ENCODE measurements around the gene NEUROD1. TPM values are rescaled to one million over a fixed set of nuclear protein-coding genes. Genes with fewer than 3 reads are reported as not detected.

The NEUROD1 gene
- total RNA-seq, 1 donor from 2014 or later: not detected

GRCh38 chr2:181643151-181643550, 37.2 kb downstream of the NEUROD1 start:
- intact Hi-C loops (cut with DNase I): no loop called here
- no peaks in the 10 kb centered on the region for H3K27me3 ChIP-seq (ENCODE audit: low read depth)
- no peak for ATAC-seq

GRCh38 chr2:181642086-181642485, 38.2 kb downstream of the NEUROD1 start:
- intact Hi-C loops (cut with DNase I): no loop called here
- no peak for ATAC-seq

More at GRCh38 chr2:181643151-181643550, 37.2 kb downstream of the NEUROD1 start:
- no peaks in the 10 kb centered on the region for H3K4me1 ChIP-seq
- no peak overlapping the region for H3K4me3 ChIP-seq
- no peaks in the 10 kb centered on the region for H3K9me3 ChIP-seq
- no peak for TF ChIP-seq CTCF (IDR thresholded peaks at IDR 0.05)
- H3K36me3 ChIP-seq: no peaks in the 10 kb centered on the region
- no peak for DNase-seq
- no peak overlapping the region for H3K27ac ChIP-seq

GRCh38 chr2:181639686-181640085, 40.6 kb downstream of the NEUROD1 start:
- intact Hi-C loops (cut with DNase I): no loop called here
- ATAC-seq: no peak

More at GRCh38 chr2:181642086-181642485, 38.2 kb downstream of the NEUROD1 start:
- Histone ChIP-seq H3K27me3 (ENCODE audit: low read depth) (no peaks in the 10 kb centered on the region), H3K27ac (no peak overlapping the region), H3K4me3 (no peak overlapping the region), H3K36me3 (no peaks in the 10 kb centered on the region), H3K9me3 (no peaks in the 10 kb centered on the region), H3K4me1 (no peaks in the 10 kb centered on the region)
- TF ChIP-seq CTCF (IDR thresholded peaks at IDR 0.05): no peak
- DNase-seq: no peak

GRCh38 chr2:181632733-181633401, 47.5 kb downstream of the NEUROD1 start:
- TF ChIP-seq CTCF (IDR thresholded peaks at IDR 0.05): no peak
- DNase-seq: no peak
- no peak for ATAC-seq

More at GRCh38 chr2:181639686-181640085, 40.6 kb downstream of the NEUROD1 start:
- Histone ChIP-seq H3K4me1 (no peaks in the 10 kb centered on the region), H3K9me3 (no peaks in the 10 kb centered on the region), H3K36me3 (no peaks in the 10 kb centered on the region), H3K27ac (no peak overlapping the region), H3K27me3 (ENCODE audit: low read depth) (no peaks in the 10 kb centered on the region), H3K4me3 (no peak overlapping the region)
- DNase-seq: no peak
- TF ChIP-seq CTCF (IDR thresholded peaks at IDR 0.05): no peak

GRCh38 chr2:181628590-181629585, 51.4 kb downstream of the NEUROD1 start:
- no peak for ATAC-seq
- intact Hi-C loops (cut with DNase I): no loop called here
- no peak for DNase-seq
- Histone ChIP-seq H3K27me3 (ENCODE audit: low read depth) (peaks cover under 1% of the 10 kb centered on the region), H3K4me1 (no peaks in the 10 kb centered on the region), H3K36me3 (no peaks in the 10 kb centered on the region), H3K27ac (no peak overlapping the region), H3K9me3 (no peaks in the 10 kb centered on the region), H3K4me3 (no peak overlapping the region)
- TF ChIP-seq CTCF (IDR thresholded peaks at IDR 0.05): no peak

More at GRCh38 chr2:181632733-181633401, 47.5 kb downstream of the NEUROD1 start:
- no peak overlapping the region for H3K27ac ChIP-seq
- intact Hi-C loops (cut with DNase I): no loop called here
- H3K9me3 ChIP-seq: no peaks in the 10 kb centered on the region
- H3K27me3 ChIP-seq (ENCODE audit: low read depth): no peaks in the 10 kb centered on the region
- H3K36me3 ChIP-seq: no peaks in the 10 kb centered on the region
- H3K4me1 ChIP-seq: no peaks in the 10 kb centered on the region
- H3K4me3 ChIP-seq: no peak overlapping the region
